HepG2 (cell line): Measurements from ENCODE around the gene TUBA4A. TPM values are rescaled to one million over a fixed set of nuclear protein-coding genes. Genes with fewer than 3 reads are reported as not detected.
A peak's percentile ranks its signal among the peaks of the same experiment; 100 is the strongest.

Experiments used
- BRD4 ChIP-seq: sonication (generic); formaldehyde crosslinking; IDR thresholded peaks from 2 replicates; pipeline ENCODE4 v1.4.0; 2020; ENCODE audit warnings: missing genetic modification reagents
- CREB1 ChIP-seq, 2 experiments: fragments of 450-650 bp in 1 of 2; IDR thresholded peaks; 2 replicates each; pipeline ENCODE4 v1.6.1; 2016 to 2017; ENCODE audit warnings: control low read depth in 1 of 2, mild to moderate bottlenecking in 1 of 2, missing compliant biosample characterization in 1 of 2, missing genetic modification characterization in 1 of 2
- DMAP1 ChIP-seq: IDR thresholded peaks from 2 replicates; pipeline ENCODE4 v1.6.1; 2016
- HNF4A ChIP-seq: sonication (generic); formaldehyde crosslinking; IDR thresholded peaks from 2 replicates; pipeline ENCODE4 v1.4.0; 2020; ENCODE audit warnings: missing genetic modification reagents
- HOXA5 ChIP-seq: sonication (generic); formaldehyde crosslinking; IDR thresholded peaks from 2 replicates; pipeline ENCODE4 v1.4.0; 2020; ENCODE audit warnings: missing genetic modification reagents
- LCORL ChIP-seq, 2 experiments: fragments of 450-650 bp in 1 of 2; sonication (generic) in 1 of 2; formaldehyde crosslinking in 1 of 2; IDR thresholded peaks; 2 replicates each; pipeline versions ENCODE4 v1.5.0 to v1.6.1; 2017 to 2020; ENCODE audit warnings: antibody characterized with exemption in 1 of 2, missing genetic modification reagents in 1 of 2
- MEIS1 ChIP-seq: sonication (generic); formaldehyde crosslinking; IDR thresholded peaks from 2 replicates; pipeline ENCODE4 v1.9.0; 2021; ENCODE audit warnings: mild to moderate bottlenecking, missing genetic modification reagents, moderate library complexity, borderline replicate concordance
- MEIS2 ChIP-seq: sonication (generic); formaldehyde crosslinking; IDR thresholded peaks from 2 replicates; pipeline ENCODE4 v1.9.0; 2021; ENCODE audit warnings: mild to moderate bottlenecking, missing genetic modification reagents
- MXI1 ChIP-seq: IDR thresholded peaks from 3 replicates; pipeline ENCODE4 v1.6.1; 2012; ENCODE audit warnings: low read depth, low read length, inconsistent platforms, borderline replicate concordance
- NFYC ChIP-seq: IDR thresholded peaks from 2 replicates; pipeline ENCODE4 v1.6.1; 2016; ENCODE audit warnings: missing genetic modification reagents, missing compliant biosample characterization
- NONO ChIP-seq, 2 experiments: fragments of 450-650 bp in 1 of 2; sonication (generic) in 1 of 2; formaldehyde crosslinking in 1 of 2; IDR thresholded peaks in 1 of 2; conservative IDR thresholded peaks in 1 of 2; 2 replicates each; pipeline versions ENCODE4 v1.6.1 to v1.8.0; 2017 to 2022; ENCODE audit warnings: mild to moderate bottlenecking in 1 of 2, missing genetic modification reagents in 1 of 2, moderate library complexity in 1 of 2
- POGZ ChIP-seq: sonication (generic); formaldehyde crosslinking; IDR thresholded peaks from 2 replicates; pipeline ENCODE4 v1.4.0; 2020; ENCODE audit warnings: mild to moderate bottlenecking, missing genetic modification reagents
- RXRB ChIP-seq: IDR thresholded peaks from 2 replicates; pipeline ENCODE4 v1.6.1; 2016; ENCODE audit warnings: borderline replicate concordance, missing genetic modification reagents, missing compliant biosample characterization
- SOX6 ChIP-seq, 2 experiments: fragments of 450-650 bp in 1 of 2; sonication (generic) in 1 of 2; formaldehyde crosslinking in 1 of 2; IDR thresholded peaks; 2 replicates each; pipeline versions ENCODE4 v1.4.0 to v1.6.1; 2017 to 2020; ENCODE audit warnings: antibody characterized with exemption in 1 of 2, mild to moderate bottlenecking in 1 of 2, missing genetic modification reagents in 1 of 2
- TGIF2 ChIP-seq: IDR thresholded peaks from 2 replicates; pipeline ENCODE4 v1.6.1; 2016; ENCODE audit warnings: control low read depth, missing compliant biosample characterization
- XRCC5 ChIP-seq: fragments of 200-400 bp; formaldehyde crosslinking; optimal IDR thresholded peaks from 2 replicates; pipeline ENCODE3; 2017; ENCODE audit warnings: mild to moderate bottlenecking, low read length
- ZNF230 ChIP-seq: sonication (generic); formaldehyde crosslinking; IDR thresholded peaks from 2 replicates; pipeline ENCODE4 v1.4.0; 2020; ENCODE audit warnings: mild to moderate bottlenecking, missing genetic modification reagents
- ZNF33B ChIP-seq: sonication (generic); formaldehyde crosslinking; IDR thresholded peaks from 2 replicates; pipeline ENCODE4 v1.5.1; 2020; ENCODE audit warnings: mild to moderate bottlenecking, missing genetic modification reagents
- ZNF644 ChIP-seq: IDR thresholded peaks from 2 replicates; pipeline ENCODE4 v1.6.1; 2016; ENCODE audit warnings: low read depth
- polyA plus RNA-seq, 8 experiments: library from polyadenylated mRNA; depleted of rRNA in 3 of 8; stranded (reverse) in 7 of 8; unstranded in 1 of 8; fragments of >200 nt; fragmentation: Illumina TruSeq in 4 of 8; extraction: Trizol in 4 of 8; gene quantifications; 2 replicates each; pipeline versions ENCODE4 v1.2.1 to v1.2.3, GENCODE V29; 2011 to 2016; ENCODE audit warnings: low read depth in 4 of 8, missing spikeins in 1 of 8, mixed read lengths in 1 of 8; ENCODE audit not compliant: insufficient read depth in 1 of 8
- total RNA-seq, 5 experiments: library from RNA; depleted of rRNA; stranded (reverse); fragments of >200 nt; fragmentation: Illumina TruSeq; extraction: Trizol; gene quantifications; 2 replicates each; pipeline ENCODE4 v1.2.3, GENCODE V29; 2016; ENCODE audit warnings: low read depth in 1 of 5
- TF ChIP-seq, protein P1 (sequence below), 2 experiments: sonication (generic) in 1 of 2; formaldehyde crosslinking in 1 of 2; IDR thresholded peaks; 2 replicates each; pipeline versions ENCODE4 v1.6.1 to v1.9.0; 2014 to 2022; ENCODE audit warnings: antibody characterized with exemption in 1 of 2, borderline replicate concordance in 1 of 2, inconsistent platforms in 1 of 2, low read depth in 1 of 2, missing genetic modification reagents in 1 of 2
- TF ChIP-seq, protein P2 (sequence below): sonication (generic); formaldehyde crosslinking; IDR thresholded peaks from 2 replicates; pipeline ENCODE4 v1.5.0; 2020; ENCODE audit warnings: missing genetic modification reagents, mild to moderate bottlenecking, borderline replicate concordance

TUBA4A gene
- total and polyA plus RNA-seq, 2 of the 13 experiments (the other 11 are each of a cell fraction or from before 2014, with no cell fraction given) = 1.3 to 12.7 TPM

DNA sequence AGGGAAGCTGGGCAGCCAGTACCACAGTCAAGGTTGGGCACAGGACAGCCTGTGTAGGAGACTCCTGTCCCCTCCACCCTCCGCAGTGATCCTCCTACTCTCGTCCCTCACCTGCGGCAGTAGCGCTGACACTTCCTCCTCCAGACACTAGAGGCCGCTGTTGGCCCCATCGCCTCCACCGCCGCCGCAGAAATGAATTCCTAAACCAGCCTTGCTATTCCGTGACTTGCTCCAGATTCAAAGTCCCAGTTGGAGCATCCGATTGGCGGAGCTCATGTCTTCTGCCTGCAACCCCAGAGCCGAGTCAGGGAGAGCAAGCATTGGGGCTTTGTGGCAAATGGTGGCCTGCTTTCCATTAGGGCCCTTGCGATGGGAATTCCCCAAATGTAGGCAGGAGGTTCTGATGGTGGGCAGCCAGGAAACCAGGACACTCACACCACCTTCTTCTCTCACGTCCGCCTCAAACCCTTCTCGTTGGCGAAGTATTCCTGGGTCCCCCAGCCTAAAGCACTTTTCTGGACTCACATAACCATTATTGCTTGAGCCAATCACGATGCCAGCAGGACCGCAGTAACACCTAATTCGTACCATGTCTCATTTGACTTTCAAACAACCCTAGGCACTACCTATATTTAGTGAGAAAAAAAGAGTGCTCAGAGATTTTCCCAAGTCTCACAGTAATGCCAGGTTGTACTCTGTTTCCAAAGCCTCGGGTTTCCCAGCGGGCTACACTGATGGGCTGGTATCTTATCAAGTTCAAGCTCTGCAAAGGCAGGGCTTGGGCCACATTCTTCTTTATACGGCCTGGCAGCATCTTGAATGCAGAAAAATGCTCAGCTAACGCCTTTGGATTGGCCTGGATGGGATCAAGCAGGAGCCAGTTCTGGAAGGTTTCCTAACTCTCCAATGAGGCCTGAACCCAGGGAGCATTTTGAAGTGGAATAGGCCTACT, 24.3 kb upstream of the TUBA4A start (continued):
- TF ChIP-seq NONO (IDR thresholded peaks at IDR 0.05) (no peak), NONO (CRISPR knock-in tag; conservative IDR thresholded peaks at IDR 0.05) (0 out of 2 replicates have a peak, but pooled peaks have one; percentile 21), SOX6 (IDR thresholded peaks at IDR 0.05) (no peak), SOX6 (CRISPR knock-in tag; IDR thresholded peaks at IDR 0.05) (peak; percentile 50), LCORL (IDR thresholded peaks at IDR 0.05) (no peak), LCORL (CRISPR knock-in tag; IDR thresholded peaks at IDR 0.05) (peak; percentile 71; the same call in 1 of the 2 replicates), BRD4 (CRISPR knock-in tag) (no peak), ZNF230 (CRISPR knock-in tag) (0 out of 2 replicates have a peak, but pooled peaks have one; percentile 55), CREB1 (IDR thresholded peaks at IDR 0.05) (no peak), CREB1 (CRISPR knock-in tag; IDR thresholded peaks at IDR 0.05) (0 out of 2 replicates have a peak, but pooled peaks have one; percentile 6), MXI1 (peak; percentile 51; the same call in 1 of the 3 replicates), TGIF2 (peak; percentile 34; the same call in 1 of the 2 replicates), XRCC5 (peak; percentile 98), RXRB (CRISPR knock-in tag) (peak; percentile 39; the same call in 1 of the 2 replicates), MEIS2 (CRISPR knock-in tag) (0 out of 2 replicates have a peak, but pooled peaks have one; percentile 44), ZNF33B (CRISPR knock-in tag) (peak; percentile 33; the same call in 1 of the 2 replicates), ZNF644 (CRISPR knock-in tag) (peak; percentile 48; the same call in 1 of the 2 replicates), HOXA5 (CRISPR knock-in tag) (peak; percentile 57; the same call in 1 of the 2 replicates), NFYC (CRISPR knock-in tag) (peak; percentile 56), MEIS1 (CRISPR knock-in tag) (0 out of 2 replicates have a peak, but pooled peaks have one; percentile 42), HNF4A (peak; percentile 13; the same call in 1 of the 2 replicates), DMAP1 (peak; percentile 58), POGZ (CRISPR knock-in tag) (peak; percentile 68)
- TF ChIP-seq, protein P1, sequence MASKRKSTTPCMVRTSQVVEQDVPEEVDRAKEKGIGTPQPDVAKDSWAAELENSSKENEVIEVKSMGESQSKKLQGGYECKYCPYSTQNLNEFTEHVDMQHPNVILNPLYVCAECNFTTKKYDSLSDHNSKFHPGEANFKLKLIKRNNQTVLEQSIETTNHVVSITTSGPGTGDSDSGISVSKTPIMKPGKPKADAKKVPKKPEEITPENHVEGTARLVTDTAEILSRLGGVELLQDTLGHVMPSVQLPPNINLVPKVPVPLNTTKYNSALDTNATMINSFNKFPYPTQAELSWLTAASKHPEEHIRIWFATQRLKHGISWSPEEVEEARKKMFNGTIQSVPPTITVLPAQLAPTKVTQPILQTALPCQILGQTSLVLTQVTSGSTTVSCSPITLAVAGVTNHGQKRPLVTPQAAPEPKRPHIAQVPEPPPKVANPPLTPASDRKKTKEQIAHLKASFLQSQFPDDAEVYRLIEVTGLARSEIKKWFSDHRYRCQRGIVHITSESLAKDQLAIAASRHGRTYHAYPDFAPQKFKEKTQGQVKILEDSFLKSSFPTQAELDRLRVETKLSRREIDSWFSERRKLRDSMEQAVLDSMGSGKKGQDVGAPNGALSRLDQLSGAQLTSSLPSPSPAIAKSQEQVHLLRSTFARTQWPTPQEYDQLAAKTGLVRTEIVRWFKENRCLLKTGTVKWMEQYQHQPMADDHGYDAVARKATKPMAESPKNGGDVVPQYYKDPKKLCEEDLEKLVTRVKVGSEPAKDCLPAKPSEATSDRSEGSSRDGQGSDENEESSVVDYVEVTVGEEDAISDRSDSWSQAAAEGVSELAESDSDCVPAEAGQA (IDR thresholded peaks at IDR 0.05; ENCODE audit: low read depth) = peak; percentile 33; the same call in 1 of the 2 replicates
- TF ChIP-seq, protein P1 (CRISPR knock-in tag; IDR thresholded peaks at IDR 0.05; ENCODE audit: borderline replicate concordance) = no peak
- TF ChIP-seq, protein P2, sequence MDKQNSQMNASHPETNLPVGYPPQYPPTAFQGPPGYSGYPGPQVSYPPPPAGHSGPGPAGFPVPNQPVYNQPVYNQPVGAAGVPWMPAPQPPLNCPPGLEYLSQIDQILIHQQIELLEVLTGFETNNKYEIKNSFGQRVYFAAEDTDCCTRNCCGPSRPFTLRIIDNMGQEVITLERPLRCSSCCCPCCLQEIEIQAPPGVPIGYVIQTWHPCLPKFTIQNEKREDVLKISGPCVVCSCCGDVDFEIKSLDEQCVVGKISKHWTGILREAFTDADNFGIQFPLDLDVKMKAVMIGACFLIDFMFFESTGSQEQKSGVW (CRISPR knock-in tag) = no peak
